HG03103 (cell line): ENCODE measurements around the gene NFKBIL1.
"Not testable (repeated sequence)": the region's sequence is repeated elsewhere in the genome, so short reads cannot be mapped to it uniquely, and the experiment has no call there.

ENCODE experiments used
- ATAC-seq: cut with Tn5 transposase; IDR thresholded peaks from one replicate; pipeline ENCODE4 v1.9.1; 2021; ENCODE audit warnings: low read depth; ENCODE audit not compliant: unreplicated experiment

Gene NFKBIL1

GRCh38 chr6:31578184-31579118 is 31.0 kb downstream of the NFKBIL1 start:
- ATAC-seq = no peak

- ATAC-seq = no peak
Measured at GRCh38 chr6:31579119-31579505, 31.7 kb downstream of the NFKBIL1 start.

- ATAC-seq = no peak
Measured at GRCh38 chr6:31579546-31580437, 32.4 kb downstream of the NFKBIL1 start.

GRCh38 chr6:31580438-31580740 is 33.0 kb downstream of the NFKBIL1 start:
- no peak for ATAC-seq

DNA sequence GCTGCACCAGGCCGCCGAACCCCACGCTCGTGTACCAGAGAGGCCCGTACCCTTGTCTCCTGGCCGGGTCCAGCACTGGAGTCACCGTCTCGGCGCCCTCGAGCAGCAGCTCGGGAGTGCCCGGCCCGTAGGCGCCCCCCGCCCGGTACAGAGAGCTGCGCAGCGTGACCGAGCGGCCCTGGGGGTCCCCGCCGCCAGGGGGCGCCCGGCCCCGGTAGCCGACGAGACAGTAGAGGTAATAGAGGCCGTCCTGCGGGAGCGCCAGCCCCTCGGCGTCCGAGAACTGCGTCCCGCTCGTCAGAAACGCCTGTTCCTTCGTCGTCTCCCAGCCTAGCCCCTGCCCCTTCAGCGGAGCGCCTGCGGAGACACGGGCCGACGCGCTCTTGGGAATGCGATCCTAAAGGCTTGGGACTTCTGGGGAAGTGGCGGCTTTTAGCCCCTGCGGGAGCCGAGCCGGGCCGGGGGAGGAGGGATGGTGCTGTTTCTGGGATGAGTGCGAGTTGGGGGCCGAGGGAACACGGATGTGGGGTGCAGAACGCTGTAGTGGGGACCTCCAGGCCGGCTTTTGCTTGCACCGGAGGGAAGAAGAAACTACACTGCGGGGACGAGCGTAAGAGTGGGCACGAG is 33.5 kb downstream of the NFKBIL1 start:
- peak; percentile 48 for ATAC-seq

GRCh38 chr6:31581434-31582229 is 34.2 kb downstream of the NFKBIL1 start:
- no peak for ATAC-seq

- no peak for ATAC-seq
Measured at GRCh38 chr6:31582230-31582643, 34.8 kb downstream of the NFKBIL1 start, which contains the start of gene LTB. LTB (minus strand) TSS chr6:31582424; CDS start chr6:31582417, 7 bp downstream.

DNA sequence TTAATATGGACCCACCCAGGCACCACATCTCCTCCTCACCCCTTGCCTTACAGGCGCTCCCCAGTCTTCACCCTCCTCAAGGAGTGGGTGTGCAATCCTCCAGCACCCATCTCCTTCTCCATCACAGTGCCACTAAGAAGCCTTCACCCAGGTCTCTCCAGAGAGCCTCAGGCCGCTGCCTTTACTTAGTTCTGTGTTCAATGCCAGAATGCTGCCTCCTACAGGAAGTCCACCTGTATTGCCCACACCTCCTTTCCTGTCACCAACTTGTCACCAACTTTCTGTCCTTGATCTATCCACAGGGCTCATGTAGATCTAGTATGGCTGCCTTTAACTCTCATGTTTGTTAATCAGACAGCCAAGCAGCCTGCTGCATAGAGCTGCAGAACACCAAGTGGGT is 38.1 kb downstream of the NFKBIL1 start:
- no peak for ATAC-seq

GRCh38 chr6:31586008-31586407 is 38.6 kb downstream of the NFKBIL1 start, which contains the start of gene LST1:
LST1 (plus strand) TSS chr6:31586277; CDS start chr6:31587300, 1,023 bp downstream.
- no peak for ATAC-seq

DNA sequence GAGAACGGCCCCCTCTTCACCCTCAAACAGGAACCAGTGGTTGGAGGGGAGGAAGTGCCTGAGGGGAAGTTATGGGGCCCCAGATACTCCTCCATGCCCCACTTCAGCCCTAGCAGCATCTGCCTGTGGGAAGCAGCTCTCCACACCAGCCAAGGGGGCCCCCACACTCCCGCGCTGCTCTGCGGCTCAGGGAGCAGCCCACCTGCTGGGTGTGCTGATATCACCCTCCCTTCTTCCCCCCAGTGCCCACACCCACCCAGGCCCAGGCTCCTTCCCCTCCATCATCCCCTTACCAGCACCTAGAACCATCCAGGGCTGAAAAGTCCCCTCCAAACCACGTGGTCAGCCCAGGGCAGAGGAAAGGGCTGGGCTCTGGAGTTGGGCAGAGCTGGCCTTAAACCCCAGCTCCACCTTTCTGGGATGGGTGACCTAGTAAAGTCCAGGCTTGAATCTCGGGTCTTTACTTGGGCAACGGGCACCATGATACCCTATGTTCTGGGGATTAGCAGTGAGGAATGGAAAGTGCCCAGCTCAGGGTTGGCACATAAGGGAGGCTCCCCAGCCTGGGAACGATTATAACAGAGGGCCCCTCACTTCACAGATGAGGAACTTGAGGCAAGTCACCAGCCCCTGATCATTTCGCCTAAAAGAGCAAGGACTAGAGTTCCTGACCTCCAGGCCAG is 39.3 kb downstream of the NFKBIL1 start:
- no peak for ATAC-seq

DNA sequence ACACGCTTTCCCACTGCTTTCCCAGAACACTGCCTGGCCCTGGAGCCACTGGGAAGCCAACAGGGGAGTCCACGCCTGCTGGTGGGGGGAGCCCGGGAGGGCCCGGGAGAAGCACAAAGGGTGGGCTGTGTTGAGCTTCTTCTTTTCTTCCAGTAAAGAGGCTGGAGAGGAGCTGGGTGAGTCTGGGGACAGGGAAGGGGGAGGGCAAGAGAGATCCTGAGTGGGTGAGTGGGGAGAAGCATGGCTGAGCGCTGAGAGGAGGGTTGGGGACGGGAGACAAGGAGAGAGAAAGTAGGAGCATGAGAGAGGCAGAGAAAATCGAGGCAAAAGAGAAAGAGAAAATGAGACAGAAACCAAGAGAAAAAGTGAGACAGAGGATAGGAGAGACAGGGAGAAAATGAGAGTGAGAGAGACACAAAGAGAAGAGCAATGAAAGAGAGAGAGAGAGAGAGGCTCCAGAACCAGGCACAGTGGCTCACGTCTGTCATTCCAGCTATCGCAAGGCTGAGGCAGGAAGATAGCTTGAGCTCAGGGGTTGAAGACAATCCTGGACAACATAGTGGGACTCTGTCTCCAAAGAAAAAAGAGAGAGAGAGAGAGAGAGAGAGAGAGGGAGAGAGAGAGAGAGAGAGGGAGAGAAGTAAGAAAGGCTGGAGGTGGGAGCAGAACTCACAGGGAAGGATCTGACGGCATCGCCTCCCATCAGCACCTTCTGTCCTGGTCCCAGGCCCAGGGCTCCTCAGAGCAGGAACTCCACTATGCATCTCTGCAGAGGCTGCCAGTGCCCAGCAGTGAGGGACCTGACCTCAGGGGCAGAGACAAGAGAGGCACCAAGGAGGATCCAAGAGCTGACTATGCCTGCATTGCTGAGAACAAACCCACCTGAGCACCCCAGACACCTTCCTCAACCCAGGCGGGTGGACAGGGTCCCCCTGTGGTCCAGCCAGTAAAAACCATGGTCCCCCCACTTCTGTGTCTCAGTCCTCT is 40.7 kb downstream of the NFKBIL1 start:
- ATAC-seq = no peak

GRCh38 chr6:31588871-31589650 is 41.7 kb downstream of the NFKBIL1 start:
- ATAC-seq = no peak

DNA sequence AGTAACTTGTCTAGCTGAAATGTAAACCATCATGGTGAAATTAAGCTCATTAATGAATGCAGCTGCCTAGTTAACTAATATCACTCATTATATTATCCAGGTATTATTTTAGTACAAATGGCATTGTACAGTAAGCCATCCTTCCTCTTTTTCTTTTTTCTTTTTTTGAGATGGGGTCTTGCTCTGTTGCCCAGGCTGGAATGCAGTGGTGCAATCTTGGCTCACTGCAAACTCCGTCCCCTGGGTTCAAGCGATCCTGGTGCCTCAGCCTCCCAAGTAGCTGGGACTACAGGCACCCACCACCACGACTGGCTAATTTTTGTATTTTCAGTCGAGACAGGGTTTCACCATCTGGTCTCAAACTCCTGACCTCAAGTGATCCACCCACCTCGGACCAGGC is 43.3 kb downstream of the NFKBIL1 start:
- ATAC-seq = not testable (repeated sequence)

DNA sequence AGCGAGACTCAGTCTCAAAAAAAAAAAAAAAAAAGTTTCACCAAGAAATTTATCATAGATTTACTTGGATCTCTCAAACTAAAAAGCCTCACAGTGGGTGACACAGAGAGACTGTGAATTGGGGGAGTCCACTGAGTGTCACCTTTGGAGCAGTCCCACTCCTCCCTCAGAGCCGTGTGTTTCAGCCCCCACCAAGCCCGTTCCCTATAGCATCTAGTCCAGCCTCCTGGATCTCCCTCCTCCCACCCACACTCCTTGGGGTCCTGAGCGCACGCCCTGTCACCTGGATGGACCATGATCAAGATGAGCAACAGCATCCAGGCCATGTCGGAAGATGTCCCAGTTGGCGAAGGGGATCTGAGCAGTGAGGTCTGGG is 45.0 kb downstream of the NFKBIL1 start:
- no peak for ATAC-seq

- ATAC-seq = no peak
Measured at GRCh38 chr6:31597006-31597405, 49.6 kb downstream of the NFKBIL1 start.

GRCh38 chr6:31607317-31607716 is 59.9 kb downstream of the NFKBIL1 start:
- no peak for ATAC-seq
